Chondrocyte (in vitro differentiated cells): ENCODE data around the gene APEH. TPM values are rescaled to one million over a fixed set of nuclear protein-coding genes. Genes with fewer than 3 reads are reported as not detected.

Source experiments
- DNase-seq: peaks from one replicate; pipeline ENCODE4 v3.0.0; 2021; ENCODE audit warnings: mixed read lengths, low spot score
- H3K27ac Mint-ChIP-seq: one replicate; pipeline ENCODE4 v1.8.0; 2021; ENCODE audit warnings: mild to moderate bottlenecking, moderate library complexity, mixed read lengths; ENCODE audit not compliant: unreplicated experiment
- H3K27me3 Mint-ChIP-seq: 2 replicates; pipeline ENCODE4 v1.8.0; 2021; ENCODE audit warnings: low read depth, mixed read lengths
- H3K36me3 Mint-ChIP-seq: 2 replicates; pipeline ENCODE4 v1.8.0; 2021; ENCODE audit warnings: low read depth, mixed read lengths
- H3K4me1 Mint-ChIP-seq: 2 replicates; pipeline ENCODE4 v1.8.0; 2021; ENCODE audit warnings: low read depth, mild to moderate bottlenecking, mixed read lengths
- H3K4me3 Mint-ChIP-seq: one replicate; pipeline ENCODE4 v1.8.0; 2021; ENCODE audit warnings: mild to moderate bottlenecking, moderate library complexity, mixed read lengths; ENCODE audit not compliant: unreplicated experiment
- H3K9me3 Mint-ChIP-seq: 2 replicates; pipeline ENCODE4 v1.8.0; 2021; ENCODE audit warnings: low read depth, mixed read lengths
- CTCF ChIP-seq: fragments of 200-600 bp; sonication (generic); IDR thresholded peaks from 2 replicates; pipeline ENCODE4 v1.5.0; 2021; ENCODE audit warnings: antibody characterized with exemption, mild to moderate bottlenecking, moderate library complexity
- total RNA-seq: library from RNA; stranded (reverse); gene quantifications from 3 replicates; pipeline ENCODE4 v1.2.1, GENCODE V29; 2021

The APEH gene
- total RNA-seq, 1 donor from 2014 or later = 69.8 TPM

- Mint-ChIP-seq H3K27ac (no peak overlapping the region), H3K4me3 (no peak overlapping the region), H3K9me3 (no peaks in the 10 kb centered on the region), H3K27me3 (no peaks in the 10 kb centered on the region), H3K4me1 (no peaks in the 10 kb centered on the region), H3K36me3 (peaks cover 23% of the 10 kb centered on the region)
- no peak for TF ChIP-seq CTCF
- no peak for DNase-seq
Observed at GRCh38 chr3:49733551-49733950, 59.4 kb downstream of the APEH start.

Other genes with a start within 250 kb of the APEH start
- gene NICN1, start 245.0 kb upstream of the APEH start, total RNA-seq = 20.0 to 25.8 TPM (median 23.8 TPM) in 3 replicates
- gene DAG1, start 204.1 kb upstream of the APEH start, total RNA-seq = 147 to 156 TPM (median 149 TPM) in 3 replicates
- 0.77 to 0.82 TPM (median 0.77 TPM) in 3 replicates for gene BSN, start 119.9 kb upstream of the APEH start, total RNA-seq
- gene MST1, start 15.1 kb downstream of the APEH start, total RNA-seq = 17.6 to 24.4 TPM (median 19.1 TPM) in 3 replicates
- 40.1 to 46.2 TPM (median 41.4 TPM) in 3 replicates for gene RNF123, start 15.2 kb downstream of the APEH start, total RNA-seq
- 0.27 to 0.35 TPM in 2 of 3 replicates, not detected in the other for gene AMIGO3, start 45.3 kb downstream of the APEH start, total RNA-seq
- 27.6 to 50.2 TPM (median 28.4 TPM) in 3 replicates for gene GMPPB, start 49.6 kb downstream of the APEH start, total RNA-seq
- gene IP6K1, start 112.2 kb downstream of the APEH start, total RNA-seq = 38.9 to 44.4 TPM (median 40.1 TPM) in 3 replicates
- not detected in 3 replicates for gene CDHR4, start 125.5 kb downstream of the APEH start, total RNA-seq
- 4.1 to 7.9 TPM (median 7.9 TPM) in 3 replicates for gene INKA1, start 128.9 kb downstream of the APEH start, total RNA-seq
- gene UBA7, start 139.6 kb downstream of the APEH start, total RNA-seq = 25.6 to 45.3 TPM (median 26.3 TPM) in 3 replicates
- gene TRAIP, start 182.2 kb downstream of the APEH start, total RNA-seq = 2.3 to 5.9 TPM (median 2.7 TPM) in 3 replicates
- not detected in 3 replicates for gene CAMKV, start 195.6 kb downstream of the APEH start, total RNA-seq
- 0.55 to 1.1 TPM (median 0.56 TPM) in 3 replicates for gene MST1R, start 229.5 kb downstream of the APEH start, total RNA-seq